HG02763 (cell line): ENCODE results near the gene LCP2.

Source experiments
- ATAC-seq: cut with Tn5 transposase; IDR thresholded peaks from one replicate; pipeline ENCODE4 v1.9.1; 2021; ENCODE audit warnings: mild to moderate bottlenecking, moderate library complexity; ENCODE audit not compliant: unreplicated experiment

The LCP2 gene

GRCh38 chr5:170316937-170317336 lies 19.4 kb upstream of the LCP2 start:
- no peak for ATAC-seq

- ATAC-seq = no peak
Measured at GRCh38 chr5:170315154-170315553, 17.6 kb upstream of the LCP2 start.

GRCh38 chr5:170314541-170315095 lies 17.0 kb upstream of the LCP2 start:
- ATAC-seq = no peak

GRCh38 chr5:170313816-170314215 lies 16.2 kb upstream of the LCP2 start:
- ATAC-seq = no peak

GRCh38 chr5:170313344-170313743 lies 15.8 kb upstream of the LCP2 start:
- ATAC-seq = no peak

DNA sequence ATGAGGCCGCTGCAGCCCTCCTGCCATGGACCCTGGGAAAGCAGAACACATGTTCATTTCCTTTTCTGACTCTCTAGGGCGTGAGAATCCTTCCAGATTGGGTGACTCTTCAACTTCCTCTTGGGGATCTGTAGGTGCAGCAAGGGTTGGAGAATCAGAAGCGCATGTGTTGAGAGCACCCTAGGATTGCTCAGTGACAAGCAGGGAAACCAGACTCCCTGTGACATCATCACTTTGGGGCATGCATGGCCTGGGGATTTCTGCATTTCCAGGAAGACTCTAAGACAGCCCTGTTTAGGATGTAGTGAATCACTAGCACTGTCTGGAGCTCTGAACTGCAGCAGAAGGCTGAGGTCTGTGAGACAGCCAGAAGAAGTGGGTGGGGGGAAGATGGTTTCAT lies 15.1 kb upstream of the LCP2 start:
- no peak for ATAC-seq

DNA sequence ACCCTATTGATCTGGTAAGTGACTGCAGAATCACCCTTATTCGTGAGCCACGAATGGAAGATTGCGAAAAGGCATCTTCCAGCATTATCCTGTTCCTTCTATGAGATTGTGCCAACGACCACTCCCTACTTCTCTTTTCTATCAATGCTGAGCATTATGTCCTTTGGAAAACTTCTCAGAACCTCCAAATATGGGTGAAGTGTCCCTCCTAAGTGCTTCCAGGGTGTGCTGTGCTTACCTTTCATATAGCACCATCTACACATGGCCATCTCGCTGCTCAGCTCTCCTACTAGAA lies 14.7 kb upstream of the LCP2 start:
- no peak for ATAC-seq

DNA sequence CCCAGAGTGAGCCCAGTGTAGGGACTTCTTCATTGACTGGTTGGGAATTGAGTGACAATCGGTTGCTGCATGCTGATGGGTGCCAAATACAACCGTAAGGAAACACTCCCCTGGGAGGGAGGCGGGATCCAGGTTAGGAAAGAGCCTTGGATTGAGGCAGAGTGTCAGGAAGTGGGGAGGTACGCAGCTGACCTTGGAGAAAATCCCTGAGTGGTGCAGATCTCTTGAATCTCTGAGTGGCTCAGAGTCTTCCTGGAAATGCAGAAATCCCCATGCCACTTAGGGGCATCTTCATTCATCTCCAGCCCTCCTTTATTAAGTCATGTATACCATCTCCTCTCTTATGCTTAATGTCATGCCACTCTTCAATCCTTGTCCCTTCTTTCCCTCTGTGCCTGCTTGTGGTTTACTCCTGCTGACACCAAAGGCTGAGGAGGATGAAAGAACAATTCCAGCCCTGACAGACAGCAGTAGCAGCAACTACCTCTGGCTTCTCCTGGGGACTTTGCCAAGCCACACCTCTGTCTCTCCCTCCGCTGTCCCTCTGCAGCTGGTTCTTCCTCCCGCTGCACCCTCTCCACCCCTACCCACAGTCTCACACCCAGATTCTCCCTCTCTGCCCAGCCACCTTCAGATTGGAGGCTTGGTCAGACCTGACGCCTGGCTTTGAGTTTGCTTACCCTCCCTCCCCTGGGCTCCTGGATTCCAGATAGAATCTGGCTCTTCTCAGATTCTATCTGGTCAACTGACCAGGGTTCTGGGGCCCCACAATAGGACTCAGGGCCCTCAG lies 14.1 kb upstream of the LCP2 start:
- no peak for ATAC-seq

GRCh38 chr5:170310256-170310926 lies 12.8 kb upstream of the LCP2 start:
- ATAC-seq = no peak

DNA sequence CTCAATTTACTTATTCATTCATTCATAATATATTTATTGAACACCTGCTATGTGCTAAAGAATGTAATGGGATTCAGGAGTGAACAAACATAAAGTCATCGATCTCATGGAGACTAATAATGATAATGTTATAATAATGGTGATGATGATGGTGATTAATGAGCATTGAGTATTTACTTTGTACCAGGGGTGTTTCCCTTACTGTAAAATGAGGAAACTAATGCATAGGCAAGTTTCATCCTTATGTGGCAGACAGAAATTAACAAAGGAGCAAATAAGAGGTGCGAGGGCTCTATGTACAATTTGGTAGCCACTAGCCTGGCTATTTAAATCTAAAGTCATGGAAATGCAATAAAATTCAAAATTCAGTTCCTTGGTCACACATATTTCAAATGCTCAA lies 11.1 kb upstream of the LCP2 start:
- no peak for ATAC-seq

GRCh38 chr5:170307575-170308465 lies 10.2 kb upstream of the LCP2 start:
- ATAC-seq = no peak

- ATAC-seq = peak; percentile 47
Measured at GRCh38 chr5:170306381-170306831, 8.8 kb upstream of the LCP2 start.

DNA sequence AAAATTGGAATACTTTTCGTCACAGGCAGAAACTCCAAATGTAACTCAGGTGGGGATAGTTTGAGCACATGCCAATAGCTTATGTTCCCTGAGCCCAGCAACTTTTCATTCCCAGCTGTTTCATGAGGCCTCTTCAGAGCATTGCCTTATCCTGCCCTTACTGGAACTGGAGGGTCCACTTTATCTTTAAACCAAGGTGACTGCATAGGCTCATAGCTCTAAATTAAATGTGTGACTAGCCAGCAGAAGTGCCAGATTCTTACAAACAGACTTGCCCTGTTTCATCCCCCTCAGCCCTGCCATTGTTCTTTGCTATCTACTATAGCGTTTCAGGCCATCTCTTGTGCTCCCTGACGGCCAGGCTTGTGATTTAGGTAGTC lies 8.1 kb upstream of the LCP2 start:
- ATAC-seq = no peak

- ATAC-seq = no peak
Measured at GRCh38 chr5:170305016-170305645, 7.6 kb upstream of the LCP2 start.

GRCh38 chr5:170303549-170303948 lies 6.0 kb upstream of the LCP2 start:
- ATAC-seq = no peak

DNA sequence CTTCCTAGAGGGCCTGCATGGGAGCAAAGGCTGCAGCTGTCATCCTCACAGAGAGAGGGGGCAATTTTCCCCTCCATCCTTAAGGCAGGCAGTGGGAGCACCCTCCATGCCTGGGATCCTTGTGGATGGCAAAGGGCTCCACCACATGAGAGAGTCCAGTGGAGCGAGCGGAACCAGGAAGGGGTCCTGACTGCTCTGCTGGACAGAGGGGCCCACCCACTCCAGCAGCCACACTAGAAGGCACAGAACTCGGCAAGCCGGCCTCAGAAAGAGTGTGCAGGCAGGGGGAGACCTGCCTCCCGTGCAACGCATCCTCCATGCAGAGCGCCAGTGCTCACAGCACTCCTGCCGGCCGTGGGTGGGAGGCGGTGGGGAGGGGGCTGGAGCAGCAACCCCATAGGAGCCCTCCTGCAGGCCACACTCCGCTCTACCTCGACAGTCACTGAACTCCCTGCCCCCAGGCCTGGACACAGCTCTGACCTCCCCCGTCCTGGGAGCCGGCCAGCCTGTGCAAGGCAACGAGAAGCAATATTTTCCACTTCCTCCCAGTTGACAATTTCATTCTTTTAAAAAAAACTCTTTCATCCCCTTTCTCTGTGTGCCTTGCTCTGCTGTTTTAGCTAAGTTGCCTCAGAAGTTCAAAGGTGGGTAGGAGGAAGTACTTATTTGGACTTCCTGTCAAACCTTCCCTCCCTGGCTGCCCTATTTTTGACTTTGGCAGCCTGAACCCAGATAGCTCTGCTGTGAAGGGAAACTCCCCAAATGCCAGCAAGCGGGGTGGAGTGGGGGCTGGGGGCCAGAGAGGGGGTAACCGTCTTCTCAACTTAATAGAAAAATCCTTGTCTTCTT lies 5.3 kb upstream of the LCP2 start:
- ATAC-seq = peak; percentile 85

DNA sequence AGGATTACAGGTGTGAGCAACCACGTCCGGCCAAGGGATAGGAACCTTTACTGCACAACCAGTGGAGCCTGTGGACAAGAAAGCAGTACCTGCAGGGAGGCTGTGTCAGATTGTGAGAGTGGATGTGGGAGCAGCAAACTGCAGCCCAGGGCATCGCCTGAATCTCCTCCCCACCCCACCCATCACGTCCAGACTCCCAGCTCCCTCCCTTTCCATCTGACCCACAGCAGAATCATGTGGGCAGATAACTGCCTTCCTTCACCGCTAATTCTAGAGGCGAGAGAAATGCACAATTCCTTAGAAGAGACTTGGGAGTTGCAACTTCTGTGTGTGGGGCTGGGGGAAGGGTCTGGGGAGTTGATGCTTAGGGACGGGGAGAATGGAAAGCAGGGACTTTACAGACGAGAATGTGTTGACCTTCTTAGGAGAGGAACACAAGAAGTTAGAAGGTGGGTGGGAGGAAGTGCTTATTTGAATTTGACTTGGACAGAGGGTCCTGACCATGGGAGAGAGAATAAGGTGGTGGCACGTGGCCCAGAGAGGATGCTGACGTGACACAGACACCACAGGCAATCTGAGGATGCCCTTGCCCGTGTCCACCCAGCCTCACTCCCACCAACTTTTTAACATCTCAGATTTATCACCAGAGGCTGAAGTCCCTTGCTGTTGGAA lies 4.5 kb upstream of the LCP2 start:
- ATAC-seq = no peak

DNA sequence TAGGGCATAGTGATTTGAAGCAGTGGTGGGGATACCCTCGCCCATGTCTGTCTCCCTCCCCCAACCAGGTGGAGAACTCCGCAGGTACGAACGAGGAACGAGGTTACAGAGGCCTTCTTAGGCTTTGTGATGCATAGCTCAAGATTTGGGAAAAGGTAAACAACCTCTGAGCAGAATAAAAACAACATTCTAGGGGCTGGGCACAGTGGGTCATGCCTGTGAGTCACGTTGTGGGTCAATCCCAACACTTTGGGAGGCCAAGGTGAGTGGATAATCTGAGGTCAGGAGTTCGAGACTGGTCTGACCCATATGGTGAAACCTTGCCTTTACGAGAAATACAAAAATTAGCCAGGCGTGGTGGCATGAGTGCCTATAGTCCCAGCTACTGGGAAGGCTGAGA lies 3.6 kb upstream of the LCP2 start:
- no peak for ATAC-seq

DNA sequence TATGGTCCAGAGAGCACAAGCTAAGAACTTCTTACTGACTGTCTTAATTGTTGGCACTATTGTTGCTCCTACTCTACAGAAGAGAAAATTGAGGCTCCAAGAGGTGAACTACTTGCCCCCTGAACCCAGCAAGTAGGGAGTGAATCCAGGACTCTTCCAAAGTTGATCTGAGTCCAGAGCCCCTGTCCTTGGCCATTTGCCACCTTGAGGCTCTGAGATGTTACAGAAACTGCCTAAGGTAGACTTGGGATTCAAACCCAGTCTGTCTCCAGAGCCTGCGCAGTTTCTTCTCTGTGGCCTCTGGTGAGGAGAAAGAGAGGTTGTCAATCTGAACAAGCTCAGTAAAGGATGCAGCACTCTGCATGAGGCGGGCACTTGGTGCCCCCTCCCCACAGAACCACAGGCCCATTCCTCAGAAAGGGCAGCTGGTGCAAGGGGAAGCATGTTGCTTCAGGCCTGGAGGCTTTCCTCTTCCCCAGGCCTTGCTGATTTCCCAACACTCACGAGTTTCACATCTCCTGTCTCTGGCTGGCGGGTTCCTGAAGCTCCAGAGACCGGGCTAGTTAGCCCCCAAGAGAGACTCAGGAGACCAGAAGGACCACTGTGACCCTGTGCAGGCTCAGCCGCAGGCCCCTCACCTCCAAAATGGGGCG lies 2.9 kb upstream of the LCP2 start:
- ATAC-seq = no peak
